NCI-H128 (cell line): ENCODE data around the gene IRF7.

Experiments used
- DNase-seq: peaks from one replicate; lab custom pipeline; 2025; ENCODE audit not compliant: unreplicated experiment; lab: John Stamatoyannopoulos, UW

IRF7 gene

GRCh38 chr11:608791-609251 lies 6.9 kb downstream of the IRF7 start:
- no peak for DNase-seq

- DNase-seq, result no peak
Observed at GRCh38 chr11:607971-608659, 7.6 kb downstream of the IRF7 start.

GRCh38 chr11:607020-607780 lies 8.6 kb downstream of the IRF7 start:
- DNase-seq, result no peak

- no peak for DNase-seq
Observed at GRCh38 chr11:606245-606644, 9.5 kb downstream of the IRF7 start.

GRCh38 chr11:605286-606129 lies 10.2 kb downstream of the IRF7 start:
- no peak for DNase-seq

- DNase-seq, result no peak
Observed at GRCh38 chr11:603154-603553, 12.6 kb downstream of the IRF7 start.

GRCh38 chr11:601573-602245 lies 14.0 kb downstream of the IRF7 start:
- DNase-seq, result no peak

- DNase-seq, result no peak
Observed at GRCh38 chr11:598005-598680, 17.6 kb downstream of the IRF7 start.

- no peak for DNase-seq
Observed at GRCh38 chr11:597166-597725, 18.5 kb downstream of the IRF7 start.

- no peak for DNase-seq
Observed at GRCh38 chr11:596374-596773, 19.4 kb downstream of the IRF7 start.

GRCh38 chr11:595400-595799 lies 20.4 kb downstream of the IRF7 start:
- DNase-seq, result no peak

GRCh38 chr11:593347-593746 lies 22.4 kb downstream of the IRF7 start:
- DNase-seq, result no peak

GRCh38 chr11:592918-593317 lies 22.8 kb downstream of the IRF7 start:
- DNase-seq, result no peak

GRCh38 chr11:592501-592900 lies 23.2 kb downstream of the IRF7 start:
- no peak for DNase-seq

GRCh38 chr11:590997-591396 lies 24.8 kb downstream of the IRF7 start:
- DNase-seq, result no peak

- DNase-seq, result no peak
Observed at GRCh38 chr11:589798-590197, 26.0 kb downstream of the IRF7 start.

GRCh38 chr11:587978-588380 lies 27.8 kb downstream of the IRF7 start:
- DNase-seq, result no peak

GRCh38 chr11:587546-587945 lies 28.2 kb downstream of the IRF7 start:
- DNase-seq, result no peak

GRCh38 chr11:586376-587316 lies 29.1 kb downstream of the IRF7 start:
- DNase-seq, result no peak
